Hematopoietic multipotent progenitor cell treated with erythropoietin and hydrocortisone succinate and interleukin-3 and kit ligand, for 17 days (in vitro differentiated cells): ENCODE results near the gene ZNF425.
"Not testable (repeated sequence)": the region's sequence is repeated elsewhere in the genome, so short reads cannot be mapped to it uniquely, and the experiment has no call there.

Experiments
- DNase-seq: peaks from one replicate; pipeline ENCODE4 v3.0.0-alpha.2; 2015; ENCODE audit warnings: low spot score

The ZNF425 gene

DNA sequence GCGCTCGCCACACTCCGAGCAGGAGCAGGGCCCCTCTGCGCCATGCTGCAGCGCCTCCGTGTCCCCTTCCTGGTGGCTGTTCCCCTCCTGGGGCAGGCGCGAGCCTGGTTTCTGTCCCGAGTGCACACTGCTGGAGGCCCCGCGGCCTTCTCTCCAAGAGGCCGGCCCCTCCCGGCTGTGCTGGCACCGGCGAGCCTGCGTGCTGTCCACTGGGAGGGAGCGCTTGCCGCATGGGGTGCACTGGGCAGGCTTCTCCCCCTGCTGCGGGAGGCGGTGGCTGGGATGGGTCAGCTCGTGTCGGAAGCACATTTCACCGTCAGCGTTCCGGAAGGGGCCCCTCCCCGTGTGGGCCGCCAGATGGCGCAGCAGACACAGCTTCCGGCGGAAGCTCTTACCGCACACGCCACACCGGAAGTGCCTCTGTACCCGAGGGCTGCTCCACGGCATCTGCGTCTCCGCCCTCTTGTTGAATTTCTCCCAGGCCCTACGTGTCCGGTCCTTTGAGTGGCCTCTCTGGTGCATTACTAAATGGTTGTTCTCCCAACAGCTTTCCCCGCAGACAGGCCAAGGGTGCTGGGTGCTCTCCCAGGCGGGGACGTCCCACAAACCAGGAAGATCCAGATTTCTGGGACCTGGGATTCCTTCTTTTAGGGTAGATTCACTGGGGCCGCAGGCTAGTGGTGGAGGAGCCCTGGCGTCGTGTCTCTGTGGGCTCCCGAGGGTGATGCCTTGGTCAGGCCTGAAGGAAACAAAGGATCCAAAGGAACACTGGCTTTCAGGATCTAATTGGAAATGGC lies 54.3 kb downstream of the ZNF425 start:
- peak; percentile 22 for DNase-seq

DNA sequence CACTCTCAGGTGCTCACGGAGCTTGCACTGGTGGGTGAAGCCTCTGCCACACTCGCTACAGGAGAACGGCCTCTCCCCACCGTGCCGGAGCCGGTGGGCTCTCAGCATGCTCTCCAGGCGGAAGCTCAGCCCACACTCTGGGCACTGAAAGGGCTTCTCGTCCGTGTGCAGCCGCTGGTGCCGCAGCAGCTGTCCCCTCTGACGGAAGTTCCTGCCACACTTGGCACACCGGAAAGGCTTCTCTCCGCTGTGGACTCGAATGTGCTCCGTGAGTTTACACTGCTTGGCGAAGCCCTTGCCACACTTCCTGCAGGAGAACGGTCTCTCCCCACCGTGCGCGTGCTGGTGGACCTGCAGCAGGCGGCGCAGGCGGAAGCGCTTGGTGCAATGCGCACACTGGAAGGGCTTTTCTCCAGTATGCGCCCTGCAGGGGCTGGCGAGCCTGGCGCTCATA lies 54.9 kb downstream of the ZNF425 start:
- DNase-seq, result no peak

DNA sequence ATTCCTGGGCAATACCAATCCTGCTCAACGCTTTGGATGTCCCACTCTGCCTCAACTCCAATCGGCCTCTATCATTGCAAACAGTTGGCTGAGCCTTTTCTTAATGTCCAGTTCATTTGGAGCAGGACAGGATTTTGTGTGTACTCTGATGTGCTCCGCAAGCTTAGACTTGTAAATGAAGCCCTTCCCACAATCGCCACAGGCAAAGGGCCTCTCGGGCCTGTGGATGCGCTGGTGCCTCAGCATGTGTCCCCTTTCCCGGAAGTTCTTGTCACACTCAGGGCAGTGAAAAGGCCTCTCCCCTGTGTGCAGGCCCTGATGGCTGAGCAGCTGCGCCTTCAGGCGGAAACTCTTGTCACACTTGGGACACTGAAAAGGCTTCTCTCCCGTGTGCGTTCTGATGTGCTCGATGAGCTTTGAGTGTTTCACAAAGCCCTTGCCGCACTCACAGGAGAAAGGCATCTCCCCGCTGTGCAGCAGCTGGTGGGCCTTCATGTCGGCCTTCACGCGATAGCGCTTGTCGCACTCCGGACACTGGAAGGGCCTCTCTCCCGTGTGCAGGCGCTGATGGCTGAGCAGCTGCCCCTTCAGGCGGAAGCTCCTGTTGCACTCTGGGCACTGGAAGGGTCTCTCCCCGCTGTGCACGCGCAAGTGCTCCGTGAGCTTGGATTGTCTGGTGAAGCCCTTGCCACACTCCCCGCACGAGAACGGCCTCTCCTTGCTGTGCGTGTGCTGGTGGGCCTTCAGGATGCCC lies 55.6 kb downstream of the ZNF425 start:
- no peak for DNase-seq

DNA sequence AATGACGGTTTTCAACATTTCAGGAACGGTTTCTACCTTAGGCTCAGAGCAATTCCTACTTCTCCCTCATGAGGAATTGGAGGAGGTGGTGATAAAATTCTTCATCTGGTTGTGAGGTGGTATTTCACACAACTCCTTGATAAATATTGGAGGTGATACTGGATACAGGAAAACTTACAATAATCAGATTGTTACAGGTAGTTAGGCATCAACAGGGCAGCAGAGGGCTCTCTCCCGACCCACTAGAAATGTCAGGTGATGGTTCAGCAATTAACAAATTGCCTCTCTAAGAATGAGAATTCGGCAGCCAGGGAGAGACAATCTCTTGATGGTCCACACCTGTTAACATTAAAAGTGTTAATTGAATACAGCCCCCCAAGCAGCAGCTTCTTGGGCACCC lies 58.3 kb downstream of the ZNF425 start:
- DNase-seq, result no peak

DNA sequence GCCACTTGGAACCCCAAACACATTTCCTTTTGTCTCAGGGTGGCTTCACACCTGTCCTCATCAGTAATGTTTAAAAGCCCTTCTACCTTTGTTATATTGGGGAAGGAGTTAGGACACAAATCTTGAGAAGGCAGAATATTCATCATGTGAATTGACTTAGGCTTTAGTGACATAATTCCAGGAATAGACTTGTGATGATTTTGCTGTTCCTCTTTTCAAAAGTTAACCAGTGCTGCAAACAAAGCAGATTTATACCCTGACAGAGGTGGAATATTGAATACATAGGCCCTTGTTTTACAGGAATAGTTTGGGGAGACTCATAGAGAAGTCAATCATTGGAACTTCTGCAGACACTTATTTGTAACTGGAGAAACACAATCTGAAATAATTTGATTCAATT lies 62.6 kb downstream of the ZNF425 start:
- no peak for DNase-seq

DNA sequence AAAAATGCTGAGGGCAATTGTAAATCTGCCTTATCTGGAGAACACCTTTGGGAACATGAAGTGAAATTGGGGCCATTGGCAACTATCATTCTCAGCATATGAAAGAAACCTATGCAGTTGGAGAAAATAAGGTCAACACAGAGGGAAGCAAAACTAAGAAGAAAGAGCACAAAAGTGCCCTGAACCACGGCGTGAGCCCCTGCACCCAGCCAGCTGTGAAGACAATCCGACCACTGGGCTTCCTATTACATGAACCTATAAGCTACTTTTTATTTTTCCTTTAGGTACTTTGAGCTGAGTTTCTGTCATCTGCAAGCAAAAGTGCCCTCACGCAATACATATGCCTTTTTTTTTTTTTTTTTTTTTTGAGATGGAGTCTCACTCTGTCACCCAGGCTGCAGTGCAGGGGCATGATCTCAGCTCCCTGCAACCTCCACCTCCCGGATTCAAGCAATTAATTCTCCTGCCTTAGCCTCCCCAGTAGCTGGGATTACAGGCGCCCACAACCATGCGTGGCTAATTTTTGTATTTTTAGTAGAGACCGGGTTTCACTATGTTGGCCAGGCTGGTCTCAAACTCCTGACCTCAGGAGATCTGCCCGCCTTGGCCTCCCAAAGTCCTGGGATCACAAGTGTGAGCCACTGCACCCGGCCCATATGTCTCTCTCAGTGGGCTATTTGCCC lies 63.8 kb downstream of the ZNF425 start:
- not testable (repeated sequence) for DNase-seq

DNA sequence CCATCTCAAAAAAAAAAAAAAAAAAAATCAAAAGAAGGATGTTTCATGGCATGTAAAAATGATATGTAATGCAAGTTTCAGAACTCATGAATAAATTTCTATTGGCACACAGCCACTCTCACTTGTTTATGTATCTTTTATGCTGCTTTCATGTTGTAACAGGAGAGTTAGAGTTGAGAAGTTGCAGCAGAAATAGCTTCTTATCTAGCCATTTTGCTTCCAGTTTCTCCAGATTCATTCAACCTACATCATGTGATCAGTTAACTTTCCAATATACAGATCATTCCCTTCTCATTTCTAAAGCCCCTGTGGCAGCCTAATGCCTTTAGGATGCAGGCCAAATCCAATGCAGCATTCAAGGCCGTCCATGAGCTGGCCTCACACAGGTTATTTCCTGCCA lies 66.0 kb downstream of the ZNF425 start:
- DNase-seq, result no peak

DNA sequence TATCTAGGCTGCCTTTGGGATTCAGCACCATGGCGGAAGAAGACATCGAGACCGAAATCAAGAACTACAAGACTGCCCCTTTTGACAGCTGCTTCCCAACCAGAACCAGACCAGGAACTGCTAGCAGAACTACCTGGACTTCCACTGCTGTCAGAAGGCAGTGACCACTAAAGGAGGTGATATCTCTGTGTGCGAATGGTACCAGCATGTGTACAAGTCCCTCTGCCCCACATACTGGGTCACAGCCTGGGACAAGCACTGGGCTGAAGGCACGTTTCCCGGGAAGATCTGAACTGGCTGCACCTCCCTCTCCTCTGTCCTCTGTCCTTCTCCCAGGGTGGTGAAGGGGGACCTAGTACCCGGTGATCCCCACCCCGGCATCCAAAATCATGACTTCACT lies 72.2 kb downstream of the ZNF425 start:
- no peak for DNase-seq

DNA sequence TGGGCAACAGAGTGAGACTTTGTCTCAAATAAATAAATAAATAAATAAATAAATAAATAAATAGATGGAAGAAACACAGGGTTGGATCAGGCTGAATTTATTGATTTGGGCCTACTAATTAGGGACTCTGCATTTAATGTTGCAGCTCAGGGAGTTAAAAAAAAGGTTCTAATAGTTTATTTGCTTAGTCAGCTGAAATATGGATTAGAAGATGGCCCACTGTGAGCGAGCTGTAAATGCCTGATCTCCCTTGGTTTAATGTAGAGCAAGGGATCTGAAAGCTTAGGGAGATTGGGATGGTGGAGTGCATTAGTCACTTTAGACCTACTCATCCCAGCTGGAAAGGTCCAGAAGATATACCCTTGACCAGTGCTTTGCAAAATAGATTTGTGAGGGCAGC lies 72.7 kb downstream of the ZNF425 start:
- DNase-seq, result no peak
